GM18868 (cell line): ENCODE data around the gene ATP1A3.

Source experiments
- ATAC-seq: cut with Tn5 transposase; IDR thresholded peaks from one replicate; pipeline ENCODE4 v1.9.1; 2021; ENCODE audit warnings: mild to moderate bottlenecking, moderate library complexity; ENCODE audit not compliant: unreplicated experiment

The ATP1A3 gene

DNA sequence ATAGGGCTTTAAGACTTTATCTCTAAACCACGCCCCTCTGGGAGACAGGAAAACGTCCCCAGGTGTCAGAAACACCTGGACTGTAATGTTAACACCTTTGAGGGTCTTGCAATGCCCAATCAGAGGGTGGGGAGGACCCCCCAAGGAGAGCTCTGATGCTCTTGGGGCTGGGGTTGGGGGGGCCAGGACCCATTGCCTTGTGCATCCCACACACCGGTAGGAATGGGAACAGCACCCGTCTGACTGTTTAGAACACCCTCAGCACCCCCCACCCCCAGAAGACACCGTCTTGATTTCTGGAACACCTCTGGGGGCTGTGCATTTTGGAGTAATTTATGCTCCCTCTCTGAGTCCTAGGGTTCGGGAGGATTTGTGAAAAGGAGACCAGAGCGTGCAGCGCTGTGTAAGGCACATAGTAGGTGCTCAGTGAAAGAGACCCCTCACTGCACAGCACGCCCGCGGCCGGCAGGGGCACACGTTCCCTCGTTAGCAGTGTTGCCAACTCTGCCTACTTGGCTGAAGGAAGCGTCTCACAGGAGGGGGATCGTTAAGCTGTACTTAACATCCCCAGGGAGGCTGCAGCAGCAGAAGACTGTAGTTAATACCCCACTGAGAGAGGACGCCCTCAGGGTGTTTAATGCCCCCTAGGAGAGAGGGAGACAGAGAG is 63.0 kb downstream of the ATP1A3 start:
- ATAC-seq: no peak

DNA sequence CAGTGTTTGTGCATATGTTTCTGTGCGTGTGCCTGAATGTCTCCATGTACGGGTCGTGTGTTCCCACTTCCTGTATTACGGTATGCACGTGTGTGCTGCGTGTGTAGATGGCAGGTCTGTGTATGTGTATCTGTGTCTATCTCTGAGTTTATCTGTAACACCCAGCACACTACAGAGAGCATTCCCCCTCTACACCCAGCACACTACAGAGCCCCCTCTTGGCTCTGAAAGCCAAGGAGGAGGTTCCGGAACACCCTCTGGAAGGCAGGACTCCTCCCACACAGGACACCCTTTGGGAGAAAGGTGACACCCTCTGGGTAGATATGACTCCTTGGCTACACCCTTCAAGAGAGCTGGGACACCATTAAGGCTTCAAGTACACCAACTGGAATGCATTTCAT is 63.7 kb downstream of the ATP1A3 start:
- ATAC-seq: no peak

DNA sequence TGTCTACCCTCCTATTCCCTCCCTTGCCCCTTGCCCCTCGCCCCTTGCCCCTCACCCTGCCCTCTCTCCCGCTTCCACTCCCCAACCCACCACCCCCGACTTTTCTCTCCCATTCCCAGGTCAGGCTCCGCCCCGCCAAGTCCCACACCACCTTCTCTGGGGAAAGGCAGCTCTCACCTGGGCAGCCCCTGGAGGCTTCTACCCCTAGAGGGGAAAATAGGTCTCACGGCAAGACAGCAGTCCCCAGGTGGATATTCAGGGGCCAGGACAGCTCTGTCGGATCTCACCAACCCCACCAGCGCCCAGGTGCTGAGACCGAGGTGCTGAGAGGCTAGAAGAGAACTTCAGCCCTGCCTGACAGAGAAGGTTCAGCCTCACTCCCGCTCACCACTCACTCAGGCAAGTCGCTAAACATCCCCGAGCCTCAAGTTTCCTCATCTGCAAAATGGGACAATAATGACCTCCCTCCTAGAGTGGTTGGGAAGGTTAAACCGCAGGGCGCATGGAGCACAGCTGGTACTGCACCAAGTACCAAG is 64.4 kb downstream of the ATP1A3 start:
- no peak for ATAC-seq

DNA sequence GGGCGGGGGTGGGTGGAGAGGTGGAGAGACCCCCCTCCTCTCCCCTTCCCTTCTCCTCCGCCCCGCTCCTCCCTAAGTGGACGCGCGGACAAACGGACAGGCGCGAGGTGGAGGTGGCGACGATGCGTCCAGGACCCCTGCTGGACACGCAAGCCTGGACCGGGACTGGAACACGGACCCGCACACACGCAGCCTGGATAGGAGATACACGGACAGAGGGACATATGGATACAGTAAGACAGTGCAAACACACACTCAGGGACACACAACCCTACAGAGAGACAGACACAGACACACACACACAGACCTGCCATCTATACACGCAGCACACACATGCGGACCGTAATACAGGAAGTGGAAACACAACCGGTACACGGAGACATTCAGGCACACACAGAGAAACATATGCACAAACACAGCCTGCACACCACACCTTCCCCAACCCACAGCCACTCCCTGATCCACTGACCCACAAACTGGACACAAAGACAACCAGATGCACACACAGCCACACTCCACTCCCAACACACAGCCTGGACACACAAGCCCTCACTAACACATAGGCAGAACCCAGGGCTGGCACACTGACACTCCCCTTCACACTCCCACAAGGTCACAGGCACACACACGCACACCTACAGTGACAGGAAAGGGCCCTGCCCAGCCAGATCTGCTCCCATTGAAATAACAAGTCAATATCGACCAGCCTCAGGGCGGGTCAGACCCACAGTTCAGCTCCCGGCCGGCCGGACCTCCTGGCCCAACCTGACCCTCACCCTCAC is 65.1 kb downstream of the ATP1A3 start:
- no peak for ATAC-seq

DNA sequence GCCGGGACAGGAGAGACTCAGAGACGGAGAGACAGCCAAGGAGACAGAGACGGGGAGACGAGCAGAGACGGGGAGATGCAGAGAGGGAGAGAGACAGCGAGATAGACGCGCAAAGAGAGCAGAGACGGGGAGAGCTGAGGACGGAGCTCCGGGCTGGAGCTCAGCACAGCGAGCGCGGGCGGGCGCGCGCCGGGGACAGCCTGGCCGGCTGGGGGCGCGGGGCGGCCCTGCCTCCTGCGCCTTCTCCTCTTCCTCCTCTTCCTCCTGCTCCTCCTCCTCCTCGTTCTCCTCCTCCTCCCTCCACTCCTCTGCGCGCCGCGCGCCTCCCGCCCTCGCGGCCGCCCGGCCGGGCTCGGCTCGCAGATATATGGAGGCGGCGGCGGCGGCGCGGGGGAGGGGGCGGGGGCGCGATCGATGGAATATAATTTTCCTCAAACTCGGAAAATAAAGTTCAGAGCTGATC is 65.8 kb downstream of the ATP1A3 start, which contains the start of gene ERFL:
ERFL (minus strand) TSS at position 229 of the 463 bp plus-strand sequence. CDS start 15,530 bp downstream, outside the sequence.
- no peak for ATAC-seq

DNA sequence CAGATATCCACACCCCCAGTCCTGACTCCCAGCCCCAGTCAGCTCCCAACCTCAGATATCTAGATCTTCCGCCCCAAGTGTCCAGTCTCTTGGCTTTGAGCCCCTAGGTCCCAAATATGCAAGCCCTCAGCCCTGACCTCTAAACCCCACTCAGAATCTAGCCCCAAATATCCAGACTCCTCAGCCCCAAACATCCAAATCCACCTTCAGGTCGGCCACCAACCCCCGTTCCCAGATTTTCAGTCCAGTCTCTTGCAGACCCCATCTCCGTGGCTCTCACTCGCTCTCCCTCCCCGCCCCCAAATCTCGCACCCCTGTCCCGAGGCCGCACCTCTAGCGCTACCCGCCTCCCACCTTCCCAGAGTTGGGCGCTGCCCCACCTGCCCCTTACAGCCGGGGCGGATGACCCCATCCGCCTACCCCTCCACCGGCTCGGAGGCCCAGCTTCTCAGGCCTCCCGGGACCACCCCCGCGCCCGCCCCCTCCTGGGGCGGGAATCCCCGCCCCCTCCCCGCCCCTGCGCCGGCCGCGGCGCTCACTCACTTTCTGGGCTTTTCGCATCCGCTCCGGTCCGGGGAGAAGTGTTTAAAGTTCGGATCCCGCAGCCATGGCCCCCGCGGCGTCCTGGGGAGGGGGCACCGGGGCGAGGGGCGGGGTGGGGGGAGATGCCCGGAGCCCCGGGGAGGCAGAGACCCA is 66.4 kb downstream of the ATP1A3 start:
- no peak for ATAC-seq

DNA sequence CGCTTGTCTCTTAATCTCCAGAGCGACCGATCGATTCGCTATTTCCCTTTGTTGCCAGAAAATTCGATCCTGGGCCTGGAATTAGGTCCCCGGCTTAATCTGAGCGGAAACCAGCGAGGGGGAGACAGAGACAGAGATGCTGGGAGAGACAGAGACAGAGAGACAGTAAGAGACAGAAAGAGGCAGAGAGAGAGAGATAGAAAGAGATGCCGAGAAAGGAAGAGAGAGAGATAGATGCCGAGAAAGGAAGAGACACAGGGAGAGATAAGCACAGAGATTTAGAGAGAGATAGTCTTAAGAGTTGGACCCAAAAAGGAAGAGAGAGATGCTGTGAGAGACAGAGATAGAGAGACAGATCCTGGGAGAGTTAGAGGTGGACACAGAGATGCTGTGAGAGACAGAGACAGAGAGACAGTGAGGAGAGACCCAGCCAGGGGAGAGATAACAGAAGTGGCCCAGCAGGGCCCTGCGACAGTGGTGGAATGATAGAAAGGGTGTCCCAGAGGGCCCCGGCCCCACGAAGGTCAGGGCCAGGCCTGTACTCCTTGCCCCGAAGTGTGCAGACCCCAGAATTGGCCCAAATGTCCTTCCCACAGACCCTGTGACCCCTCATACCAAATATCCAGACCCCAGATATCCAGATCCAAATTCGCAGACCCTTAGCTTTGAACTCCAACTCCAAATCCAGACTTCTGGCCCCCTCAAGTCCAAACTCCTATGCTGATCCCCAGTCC is 67.1 kb downstream of the ATP1A3 start:
- no peak for ATAC-seq

DNA sequence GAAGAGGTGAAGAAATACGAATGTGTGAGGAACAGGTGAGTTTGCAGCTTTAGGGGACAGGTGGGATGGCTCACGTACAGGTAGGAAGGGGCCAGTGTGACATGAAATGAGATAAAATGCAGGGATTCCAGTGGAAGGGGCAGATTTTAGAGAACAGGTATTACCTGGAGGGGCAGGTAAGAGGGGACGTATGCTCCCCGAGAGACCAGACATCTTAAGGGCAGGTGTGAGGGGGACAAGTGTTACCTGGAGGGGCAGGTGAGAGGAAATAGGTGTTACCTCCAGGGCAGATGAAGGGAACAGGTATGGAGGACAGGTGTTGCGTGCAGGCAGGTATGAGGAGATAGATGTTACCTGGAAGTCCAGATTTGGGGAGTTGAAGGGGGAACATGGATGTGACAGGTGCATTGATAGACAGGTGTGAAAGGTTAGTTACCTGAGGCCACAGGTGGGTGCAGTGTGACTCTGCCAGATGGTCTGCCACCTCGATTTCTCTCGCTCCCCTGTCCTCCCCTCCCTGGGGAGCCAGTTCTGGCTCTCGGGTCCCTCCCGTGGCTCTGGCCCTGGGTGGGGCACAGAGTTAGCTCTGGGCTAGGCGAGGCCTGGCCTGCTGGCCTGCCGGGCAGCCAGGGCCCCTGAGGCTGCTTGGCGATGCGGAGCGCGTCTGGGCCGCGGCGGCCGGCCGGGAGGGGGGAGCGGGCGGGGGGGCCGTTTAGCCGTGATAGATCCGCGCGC is 67.8 kb downstream of the ATP1A3 start:
- ATAC-seq: no peak

DNA sequence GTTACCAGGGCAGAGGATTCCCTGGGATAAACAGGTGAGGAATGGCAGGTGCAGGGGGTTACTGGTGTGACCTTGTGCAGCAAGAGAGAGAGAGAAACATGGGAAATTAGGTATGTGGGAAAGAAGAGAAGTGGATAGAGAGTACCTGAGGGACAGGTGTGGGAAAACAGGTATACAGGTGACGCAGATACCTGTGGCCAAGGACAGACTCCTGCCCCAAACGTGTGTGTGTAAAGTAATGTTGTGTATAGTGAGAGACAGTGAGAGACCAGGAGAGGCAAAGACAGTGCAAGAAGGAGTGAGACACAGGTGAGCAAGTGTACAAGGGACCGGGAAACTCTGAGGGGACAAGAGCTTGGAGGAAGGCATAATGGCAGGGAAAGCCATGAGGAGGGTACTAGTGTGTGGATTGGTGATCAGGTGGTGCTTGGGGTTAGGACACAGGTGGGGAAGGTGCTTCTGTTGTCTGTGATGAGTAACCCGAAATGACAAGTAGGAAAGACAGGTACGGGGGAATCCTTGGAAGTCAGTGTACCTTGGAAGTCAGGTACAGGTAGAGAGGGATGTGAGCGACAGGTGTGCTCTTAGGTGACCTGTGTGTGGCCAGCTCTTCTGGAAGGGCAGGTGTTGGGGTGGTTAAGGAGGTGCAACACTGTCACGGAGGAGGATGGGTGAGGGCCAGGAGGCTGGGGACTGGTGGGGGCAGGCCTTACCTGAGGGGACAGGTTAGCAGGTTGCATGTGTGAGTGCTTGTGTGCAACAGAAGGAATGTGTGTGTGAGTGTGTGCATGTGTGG is 68.6 kb downstream of the ATP1A3 start:
- no peak for ATAC-seq

DNA sequence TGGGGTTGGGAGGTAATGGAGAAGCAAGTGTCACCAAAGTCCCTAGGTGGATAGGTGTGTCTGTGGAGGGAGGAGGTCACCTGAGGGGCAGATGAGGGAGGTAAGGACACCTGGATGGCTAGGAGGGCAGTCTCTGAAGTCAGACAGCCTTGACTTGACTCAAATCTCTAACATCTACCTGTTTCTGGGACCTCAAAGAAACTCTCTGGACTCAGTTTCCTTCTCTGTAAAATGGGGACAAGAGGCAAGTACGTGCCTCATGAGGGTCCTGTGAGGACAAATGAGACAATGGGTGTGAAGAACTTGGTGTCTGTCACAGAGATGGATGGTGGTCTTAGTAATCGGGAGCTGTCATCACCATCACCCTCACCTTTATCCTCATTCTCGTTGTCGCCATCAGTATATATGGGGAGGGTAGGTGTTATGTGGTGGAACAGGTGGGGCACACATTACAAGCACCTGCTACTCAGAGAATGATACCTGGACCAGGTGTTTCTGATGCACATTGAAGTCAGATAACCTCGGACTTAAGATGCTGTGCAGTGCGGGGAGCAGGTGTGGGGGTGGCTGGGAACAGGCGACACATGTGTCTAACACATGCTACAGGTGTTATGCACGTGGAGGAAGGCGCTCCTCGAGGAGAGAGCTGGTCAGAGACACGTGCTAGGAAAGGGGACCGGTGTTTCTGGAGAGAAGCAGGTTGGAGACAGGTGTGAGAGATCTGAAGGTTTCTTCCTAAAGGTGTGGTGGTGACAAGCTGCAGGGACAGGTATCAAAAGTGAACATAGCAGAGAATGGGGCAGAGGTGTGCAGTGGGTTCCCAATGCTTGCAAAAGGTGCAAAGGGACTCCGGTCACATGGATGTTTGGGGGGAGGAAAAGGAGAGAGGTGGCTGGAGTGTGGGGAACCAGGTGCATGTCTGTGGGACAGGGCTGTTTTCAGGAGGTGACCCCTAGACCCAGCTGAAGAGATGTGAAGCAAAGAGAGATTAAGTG is 69.6 kb downstream of the ATP1A3 start:
- ATAC-seq: no peak

DNA sequence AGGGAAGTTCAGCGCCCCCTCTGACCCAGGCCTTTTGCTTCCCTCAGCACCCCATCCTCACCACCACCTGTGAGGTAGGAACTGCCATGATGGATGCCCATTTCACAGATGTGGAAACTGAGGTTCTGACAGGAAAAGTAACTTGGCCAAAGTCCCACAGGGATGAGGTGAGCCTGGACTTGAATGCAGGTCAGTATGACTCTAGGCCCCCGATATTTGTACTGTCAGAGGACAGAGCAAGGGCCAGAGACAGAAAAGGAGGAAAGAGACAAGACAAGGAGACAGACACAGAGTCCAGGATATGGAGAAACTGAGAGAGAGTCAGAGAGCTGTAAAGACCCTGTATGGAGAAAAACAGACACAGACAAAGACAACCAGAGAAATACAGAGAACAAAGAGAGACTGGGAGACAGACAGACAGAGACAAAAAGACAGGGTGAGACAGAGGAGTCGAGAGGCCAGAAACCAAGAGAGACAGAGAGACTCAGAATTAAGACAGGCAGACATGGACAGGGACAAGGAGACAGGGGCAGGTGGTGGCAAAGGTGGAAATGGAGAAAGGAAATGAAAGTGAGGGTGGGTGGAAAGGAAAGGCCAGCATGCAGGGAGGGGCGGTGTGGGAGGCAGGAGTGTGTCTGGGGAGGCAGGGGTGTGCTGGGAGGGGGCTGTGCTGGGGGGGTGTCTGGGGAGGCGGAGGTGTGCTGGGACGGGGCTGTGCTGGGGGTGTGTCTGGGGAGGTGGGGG is 70.8 kb downstream of the ATP1A3 start:
- no peak for ATAC-seq

DNA sequence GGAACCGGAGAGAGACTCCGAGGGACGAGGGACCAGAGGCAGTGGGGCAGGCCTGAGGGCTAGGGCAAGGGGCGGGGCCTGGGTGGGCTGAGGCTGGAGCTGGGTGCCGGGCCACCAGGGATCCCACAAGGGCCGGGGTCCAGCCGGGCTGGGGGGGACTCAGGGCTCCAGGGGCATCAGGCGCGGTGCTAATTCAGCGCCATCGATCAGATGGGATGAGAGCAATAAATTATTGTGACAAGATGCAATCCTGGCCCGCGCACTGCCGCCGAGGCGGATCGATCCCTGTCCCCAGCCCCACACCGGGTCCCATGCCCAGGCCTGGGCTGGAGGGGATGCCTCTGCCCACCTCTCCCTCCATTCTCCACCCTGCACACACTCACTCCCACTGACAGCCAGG is 71.4 kb downstream of the ATP1A3 start:
- no peak for ATAC-seq

DNA sequence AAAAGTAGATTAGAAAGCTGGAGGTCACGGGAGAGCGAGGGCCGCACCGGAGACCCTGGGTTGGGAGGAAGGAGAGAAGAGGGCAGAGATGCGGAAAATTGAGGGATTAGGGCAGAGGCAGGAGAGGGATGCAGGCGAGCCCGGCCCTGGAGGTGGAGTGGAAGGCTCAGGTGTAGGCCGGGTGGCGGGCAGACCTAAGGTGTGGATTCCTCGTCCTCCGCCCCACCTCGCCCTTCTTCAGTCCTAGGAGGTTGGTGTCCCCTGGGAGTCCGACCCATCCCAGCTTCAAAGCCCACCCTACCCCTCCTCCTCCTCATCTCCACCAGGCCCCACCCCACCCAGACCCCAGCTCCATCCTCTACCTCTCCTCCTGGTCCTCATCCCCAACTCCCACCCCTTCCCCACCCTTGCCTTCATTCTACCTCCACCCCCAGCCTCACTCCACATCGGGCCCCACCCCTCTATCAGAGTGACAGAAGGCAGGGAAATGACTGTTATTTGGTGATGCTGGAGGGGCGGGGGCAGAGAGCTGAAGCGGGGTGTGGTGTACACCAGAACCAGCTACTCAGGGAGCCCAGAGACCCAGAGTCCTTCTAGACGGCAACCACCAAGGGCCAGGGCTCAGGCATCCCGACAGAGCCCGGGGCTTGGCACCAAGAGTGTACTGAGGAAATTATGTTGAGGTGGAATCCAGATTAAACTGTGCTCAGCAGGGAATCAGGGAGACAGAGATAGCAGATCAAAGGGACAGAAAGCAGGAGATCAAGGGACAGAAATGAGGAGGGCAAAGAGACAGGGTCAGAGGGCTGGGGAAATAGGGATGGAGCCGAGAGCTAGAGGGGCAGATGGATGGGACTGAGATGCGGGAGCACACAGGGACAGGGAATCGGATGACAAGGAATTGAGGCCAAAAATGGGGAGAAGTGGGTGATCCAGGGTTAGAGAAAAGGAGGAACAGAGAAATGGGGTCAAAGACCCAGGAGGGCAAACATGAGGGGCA is 72.2 kb downstream of the ATP1A3 start:
- no peak for ATAC-seq

DNA sequence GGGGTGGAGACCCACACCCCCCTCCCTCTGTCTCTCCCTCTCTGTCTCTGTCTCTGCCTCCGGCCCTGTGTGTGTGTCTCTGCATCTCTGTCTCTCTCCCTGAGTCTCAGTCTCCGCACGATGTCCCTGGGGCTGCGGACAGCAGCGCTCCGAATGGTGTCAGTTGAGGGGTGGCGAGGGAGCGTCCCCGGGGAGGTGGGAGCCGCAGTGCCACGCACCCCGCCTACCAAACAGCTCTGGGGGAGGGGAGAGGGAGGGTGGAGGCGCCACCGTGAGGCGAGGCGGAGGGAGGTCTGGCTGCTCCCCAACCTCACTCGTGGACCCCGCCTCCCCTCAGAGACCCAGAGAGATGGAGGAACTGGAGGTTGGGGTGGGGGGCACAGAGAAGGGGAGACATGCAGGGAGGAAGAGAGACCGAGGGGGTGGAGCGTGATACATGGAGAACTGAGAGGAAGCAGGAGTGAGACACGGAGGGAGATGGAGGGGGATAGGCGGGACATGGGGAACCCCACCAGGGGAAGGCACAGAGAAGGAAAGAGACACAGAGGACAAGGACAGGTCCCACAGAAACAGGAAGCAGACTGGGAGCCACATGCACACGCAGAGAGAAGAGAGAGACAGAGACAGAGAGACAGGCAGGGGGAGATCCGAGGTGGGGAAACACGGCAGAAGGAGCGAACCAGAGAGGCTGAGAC is 73.0 kb downstream of the ATP1A3 start:
- no peak for ATAC-seq

DNA sequence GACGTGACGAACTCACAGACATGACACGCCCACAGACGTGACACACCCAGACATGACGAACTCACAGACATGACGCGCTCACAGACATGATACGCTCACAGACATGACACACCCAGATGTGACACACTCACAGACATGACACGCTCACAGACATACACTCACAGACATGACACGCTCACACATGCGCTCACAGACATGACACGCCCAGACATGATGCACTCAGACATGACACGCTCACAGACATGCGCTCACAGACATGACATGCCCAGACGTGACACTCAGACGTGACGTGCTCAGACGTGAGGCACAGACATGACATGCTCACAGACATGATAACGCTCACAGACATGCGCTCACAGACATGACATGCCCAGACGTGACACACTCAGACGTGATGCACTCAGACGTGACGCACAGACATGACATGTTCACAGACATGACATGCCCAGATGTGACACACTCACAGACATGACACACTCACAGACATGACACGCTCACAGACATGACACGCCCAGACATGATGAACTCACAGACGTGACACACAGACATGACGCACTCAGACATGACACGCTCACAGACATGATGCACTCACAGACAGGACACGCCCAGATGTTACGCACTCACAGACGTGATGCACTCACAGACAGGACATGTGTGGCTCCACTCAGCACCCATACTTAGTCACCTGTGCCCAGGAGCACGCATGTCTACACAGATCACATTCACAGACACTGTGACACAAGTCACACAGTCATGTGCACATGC is 73.9 kb downstream of the ATP1A3 start:
- ATAC-seq: no peak
